HepG2 (cell line): Measurements from ENCODE around the gene SF3B2. TPM values are rescaled to one million over a fixed set of nuclear protein-coding genes. Genes with fewer than 3 reads are reported as not detected.

Experiments
- ATAC-seq: fragments of 200-7000 bp; cut with Tn5 transposase; 3 replicates; pipeline ENCODE4 v1.9.1; 2020; ENCODE audit warnings: mild to moderate bottlenecking, moderate library complexity
- BruUV-seq: library from RNA; stranded (reverse); fragments of 400-500 nt; replicated peaks from 2 replicates; lab custom pipeline; 2021; lab: Mats Ljungman, UMichigan
- CTCF ChIA-PET: fragments of 300-600 bp; formaldehyde crosslinking; extraction: SDS; loops from one replicate; lab custom pipeline; 2021; ENCODE audit warnings: low total read pairs, inconsistent platforms, low intra/inter-chr PET ratio; lab: Yijun Ruan, JAX
- POLR2A ChIA-PET: fragments of 350-600 bp; sonication (Branson Sonifier 250); formaldehyde crosslinking; loops from one replicate; lab custom pipeline; 2020; ENCODE audit warnings: antibody characterized with exemption, inconsistent platforms; lab: Yijun Ruan, JAX
- DNase-seq: peaks from one replicate; pipeline ENCODE4 v3.0.0-alpha.2; 2015; ENCODE audit warnings: low spot score
- FAIRE-seq: peaks from 3 replicates; lab custom pipeline; 2011; peaks lifted over from hg19 to GRCh38; lab: Jason Lieb, UNC
- H2AFZ ChIP-seq: one replicate; pipeline ENCODE4 v1.6.1; 2011; ENCODE audit warnings: low read length, inconsistent platforms
- H3K27ac ChIP-seq: fragments of 300-600 bp; 3 replicates; pipeline ENCODE4 v1.8.0; 2011; ENCODE audit warnings: mixed run types, mild to moderate bottlenecking, mixed read lengths, low read length, inconsistent platforms; ENCODE audit not compliant: insufficient read depth; ENCODE audit errors: extremely low read length
- H3K27me3 ChIP-seq, 2 experiments: fragments of 200-600 bp in 1 of 2; 2 replicates in 1 of 2; 3 replicates in 1 of 2; pipeline versions ENCODE4 v1.6.0 to v1.8.0; 2011; ENCODE audit warnings: low read length in 2 of 2, mild to moderate bottlenecking in 2 of 2, moderate library complexity in 2 of 2, inconsistent platforms in 1 of 2; ENCODE audit not compliant: insufficient read depth in 2 of 2, control insufficient read depth in 1 of 2
- H3K36me3 ChIP-seq, 2 experiments: fragments of 200-600 bp in 1 of 2; replicated peaks in 1 of 2; 2 replicates in 1 of 2; 3 replicates in 1 of 2; pipeline versions ENCODE4 v1.5.1 to v1.8.0; 2011; ENCODE audit warnings: low read length in 2 of 2, inconsistent platforms in 1 of 2; ENCODE audit not compliant: insufficient read depth in 2 of 2, control insufficient read depth in 1 of 2
- H3K4me1 ChIP-seq: 2 replicates; pipeline ENCODE4 v1.5.1; 2012; ENCODE audit warnings: low read length, inconsistent platforms; ENCODE audit not compliant: insufficient read depth
- H3K4me2 ChIP-seq: 2 replicates; pipeline ENCODE4 v1.6.0; 2011; ENCODE audit warnings: low read depth, low read length, inconsistent platforms
- H3K4me3 ChIP-seq, 3 experiments: fragments of 200-600 bp in 1 of 3; sonication (generic), shearing (Covaris generic) in 1 of 3; replicated peaks in 1 of 3; 2 replicates each; pipeline ENCODE4 v1.5.1; 2011 to 2016; ENCODE audit warnings: low read length in 3 of 3, inconsistent platforms in 2 of 3, low read depth in 2 of 3, mild to moderate bottlenecking in 2 of 3, control low read depth in 1 of 3, mixed read lengths in 1 of 3; ENCODE audit not compliant: insufficient read depth in 1 of 3
- H3K79me2 ChIP-seq: one replicate; pipeline ENCODE4 v1.6.1; 2011; ENCODE audit warnings: low read length, inconsistent platforms; ENCODE audit not compliant: insufficient read depth
- H3K9ac ChIP-seq: 2 replicates; pipeline ENCODE4 v1.6.0; 2011; ENCODE audit warnings: mild to moderate bottlenecking, low read depth, low read length, inconsistent platforms; ENCODE audit not compliant: insufficient read depth
- H3K9me3 ChIP-seq: 2 replicates; pipeline ENCODE4 v1.5.1; 2012; ENCODE audit warnings: mild to moderate bottlenecking, low read length
- H4K20me1 ChIP-seq: 2 replicates; pipeline ENCODE4 v1.6.0; 2011; ENCODE audit warnings: inconsistent platforms, mild to moderate bottlenecking, low read length, moderate library complexity; ENCODE audit not compliant: insufficient read depth
- DPF2 ChIP-seq: sonication (generic); formaldehyde crosslinking; IDR thresholded peaks from 2 replicates; pipeline ENCODE4 v1.4.0; 2020; ENCODE audit warnings: mild to moderate bottlenecking, low read depth, missing genetic modification reagents, borderline replicate concordance
- FOXA1 ChIP-seq, 2 experiments: fragments of 450-650 bp in 1 of 2; sonication (generic) in 1 of 2; formaldehyde crosslinking in 1 of 2; IDR thresholded peaks; 2 replicates each; pipeline versions ENCODE4 v1.4.0 to v1.6.1; 2016 to 2020; ENCODE audit warnings: missing genetic modification reagents in 1 of 2
- FOXA3 ChIP-seq: IDR thresholded peaks from 2 replicates; pipeline ENCODE4 v1.6.1; 2016; ENCODE audit warnings: missing genetic modification reagents, missing compliant biosample characterization
- NFKBIZ ChIP-seq: IDR thresholded peaks from 2 replicates; pipeline ENCODE4 v1.6.1; 2018; ENCODE audit warnings: missing genetic modification reagents, missing compliant biosample characterization
- POLR2G ChIP-seq: fragments of 200-400 bp; formaldehyde crosslinking; IDR thresholded peaks from 2 replicates; pipeline ENCODE4 v1.6.1; 2018; ENCODE audit warnings: mild to moderate bottlenecking, low read depth, low read length, moderate library complexity
- SIN3B ChIP-seq: fragments of 150-350 bp; IDR thresholded peaks from 2 replicates; pipeline ENCODE4 v1.6.1; 2014; ENCODE audit warnings: low read length
- ZNF317 ChIP-seq: sonication (generic); formaldehyde crosslinking; IDR thresholded peaks from 2 replicates; pipeline ENCODE4 v1.5.0; 2020; ENCODE audit warnings: mild to moderate bottlenecking, missing genetic modification reagents
- ZNF777 ChIP-seq: sonication (generic); formaldehyde crosslinking; IDR thresholded peaks from 2 replicates; pipeline ENCODE4 v1.4.0; 2020; ENCODE audit warnings: missing genetic modification reagents
- WGBS: methylation state at CpG from one replicate; pipeline ENCODE4 v1.1.6; 2017; ENCODE audit warnings: low lambda C conversion rate; 5-methylcytosine and 5-hydroxymethylcytosine counted together
- in situ Hi-C: cut with HindIII; loops from 2 replicates; pipeline ENCODE4 v1.10.0; 2017; ENCODE audit warnings: low pct_unique_long_range_greater_than_20kb; ENCODE audit not compliant: extremely low pct_ligation_motif_present
- intact Hi-C: fragments of 100-400 bp; cut with micrococcal nuclease; formaldehyde crosslinking; loops from one replicate; pipeline ENCODE4 v1.10.0; 2022; ENCODE audit not compliant: unreplicated experiment
- polyA plus RNA-seq, 8 experiments: library from polyadenylated mRNA; depleted of rRNA in 3 of 8; stranded (reverse) in 7 of 8; unstranded in 1 of 8; fragments of >200 nt; fragmentation: Illumina TruSeq in 4 of 8; extraction: Trizol in 4 of 8; gene quantifications; 2 replicates each; pipeline versions ENCODE4 v1.2.1 to v1.2.3, GENCODE V29; 2011 to 2016; ENCODE audit warnings: low read depth in 4 of 8, missing spikeins in 1 of 8, mixed read lengths in 1 of 8; ENCODE audit not compliant: insufficient read depth in 1 of 8
- total RNA-seq, 5 experiments: library from RNA; depleted of rRNA; stranded (reverse); fragments of >200 nt; fragmentation: Illumina TruSeq; extraction: Trizol; gene quantifications; 2 replicates each; pipeline ENCODE4 v1.2.3, GENCODE V29; 2016; ENCODE audit warnings: low read depth in 1 of 5
- TF ChIP-seq, protein P1 (sequence below): sonication (generic); formaldehyde crosslinking; IDR thresholded peaks from 2 replicates; pipeline ENCODE4 v1.5.0; 2020; ENCODE audit warnings: mild to moderate bottlenecking, missing genetic modification reagents, moderate library complexity

The SF3B2 gene
- total and polyA plus RNA-seq, 2 of the 13 experiments (the other 11 are each of a cell fraction or from before 2014, with no cell fraction given), result 70.4 to 153 TPM

DNA sequence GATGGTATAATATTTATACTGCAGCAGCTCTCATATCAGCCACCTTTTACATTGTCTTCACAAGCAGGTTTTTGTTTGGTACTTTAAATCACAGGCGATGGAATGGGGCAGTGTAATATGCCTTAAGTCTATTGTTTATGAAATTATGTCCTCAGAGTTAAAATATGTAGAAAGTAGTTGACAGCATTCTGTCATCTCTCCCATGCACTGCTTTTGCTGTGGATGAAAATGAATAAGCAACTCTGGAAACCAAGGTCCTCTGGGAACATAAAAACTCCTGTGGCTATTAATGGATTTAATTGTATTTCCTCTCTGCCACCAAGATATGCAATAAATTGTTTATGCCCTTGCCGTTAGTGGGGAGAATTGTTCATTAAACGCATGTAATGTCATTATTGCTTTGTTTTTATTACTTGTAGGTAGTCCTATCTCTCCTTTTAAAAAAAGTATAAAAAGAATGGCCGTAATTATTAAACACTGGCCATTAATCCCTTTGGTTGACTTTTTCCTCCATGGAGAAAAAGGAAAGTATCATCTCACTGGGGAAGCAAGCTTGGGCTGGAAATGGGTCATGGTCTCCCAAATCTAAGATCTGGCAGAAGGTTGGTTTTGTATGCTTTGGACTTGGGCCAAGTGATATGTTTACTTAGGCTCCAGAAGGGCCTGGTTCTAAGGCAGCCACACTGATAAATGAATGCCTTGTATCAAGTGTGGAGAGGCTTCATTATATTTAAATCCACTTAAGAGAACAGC lies 31.0 kb downstream of the SF3B2 start:
- CTCF ChIA-PET, result no interaction called here
- no peaks in the 10 kb centered on the region; the same call in 1 of the 2 replicates for H4K20me1 ChIP-seq
- H3K9ac ChIP-seq, result no peak overlapping the region
- H3K9me3 ChIP-seq, result no peaks in the 10 kb centered on the region
- no peak for TF ChIP-seq NFKBIZ (CRISPR knock-in tag)
- TF ChIP-seq ZNF777, result no peak
- peak; percentile 30; the same call in 1 of the 2 replicates for TF ChIP-seq FOXA3 (CRISPR knock-in tag)
- TF ChIP-seq POLR2G, result no peak
- TF ChIP-seq SIN3B, result no peak
- TF ChIP-seq DPF2 (CRISPR knock-in tag), result no peak
- TF ChIP-seq FOXA1 (IDR thresholded peaks at IDR 0.05), result no peak
- TF ChIP-seq FOXA1 (CRISPR knock-in tag; IDR thresholded peaks at IDR 0.05), result 0 out of 2 replicates have a peak, but pooled peaks have one; percentile 16
- TF ChIP-seq, protein P1, sequence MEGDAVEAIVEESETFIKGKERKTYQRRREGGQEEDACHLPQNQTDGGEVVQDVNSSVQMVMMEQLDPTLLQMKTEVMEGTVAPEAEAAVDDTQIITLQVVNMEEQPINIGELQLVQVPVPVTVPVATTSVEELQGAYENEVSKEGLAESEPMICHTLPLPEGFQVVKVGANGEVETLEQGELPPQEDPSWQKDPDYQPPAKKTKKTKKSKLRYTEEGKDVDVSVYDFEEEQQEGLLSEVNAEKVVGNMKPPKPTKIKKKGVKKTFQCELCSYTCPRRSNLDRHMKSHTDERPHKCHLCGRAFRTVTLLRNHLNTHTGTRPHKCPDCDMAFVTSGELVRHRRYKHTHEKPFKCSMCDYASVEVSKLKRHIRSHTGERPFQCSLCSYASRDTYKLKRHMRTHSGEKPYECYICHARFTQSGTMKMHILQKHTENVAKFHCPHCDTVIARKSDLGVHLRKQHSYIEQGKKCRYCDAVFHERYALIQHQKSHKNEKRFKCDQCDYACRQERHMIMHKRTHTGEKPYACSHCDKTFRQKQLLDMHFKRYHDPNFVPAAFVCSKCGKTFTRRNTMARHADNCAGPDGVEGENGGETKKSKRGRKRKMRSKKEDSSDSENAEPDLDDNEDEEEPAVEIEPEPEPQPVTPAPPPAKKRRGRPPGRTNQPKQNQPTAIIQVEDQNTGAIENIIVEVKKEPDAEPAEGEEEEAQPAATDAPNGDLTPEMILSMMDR (CRISPR knock-in tag), result no peak
- TF ChIP-seq ZNF317 (CRISPR knock-in tag), result no peak
- TF ChIP-seq, all 625 proteins: peak for 2
- in situ Hi-C loops, result no loop called here
- Histone ChIP-seq H3K4me2 (no peak overlapping the region), H3K27ac (no peak overlapping the region), H3K27me3 (no peaks in the 10 kb centered on the region), H3K79me2 (peaks cover 18% of the 10 kb centered on the region), H2AFZ (no peak overlapping the region), H3K4me1 (peaks cover 63% of the 10 kb centered on the region), H3K36me3 (peaks cover 0 to 2% of the 10 kb centered on the region in 2 experiments; a peak in 1 of 5 replicates), H3K4me3 (no peak overlapping the region)
- POLR2A ChIA-PET, result no interaction called here
- WGBS, result 86% methylated on average over 4 of the region's 4 CpGs
- ATAC-seq (no peak), FAIRE-seq (no peak), DNase-seq (peak; percentile 48)
- intact Hi-C loops, result loop anchor here (5.0 kb wide), 1 partner anchor 54 kb away; no protein-coding TSS in a partner anchor
- BruUV-seq, result no TSS peak
